NCI-H460 (cell line): ENCODE data around the gene OIT3. TPM values are rescaled to one million over a fixed set of nuclear protein-coding genes. Genes with fewer than 3 reads are reported as not detected.
"Not testable (repeated sequence)": the region's sequence is repeated elsewhere in the genome, so short reads cannot be mapped to it uniquely, and the experiment has no call there.

Source experiments
- DNase-seq: peaks from one replicate; pipeline ENCODE4 v3.0.0-alpha.2; 2016; ENCODE audit warnings: low read depth; ENCODE audit errors: extremely low read depth
- total RNA-seq: library from RNA; depleted of rRNA; stranded (reverse); fragments of >200 nt; shearing (Covaris generic); gene quantifications from 2 replicates; pipeline ENCODE4 v1.2.3, GENCODE V29; 2014

The OIT3 gene
- total RNA-seq, 1 experiment from 2014 or later: not detected

GRCh38 chr10:72899545-72899944 is 6.0 kb downstream of the OIT3 start:
- DNase-seq: no peak

- DNase-seq: not testable (repeated sequence)
These were observed 10.5 kb downstream of the OIT3 start for GRCh38 chr10:72903941-72904446.

GRCh38 chr10:72904806-72905205 is 11.3 kb downstream of the OIT3 start:
- no peak for DNase-seq

- DNase-seq: no peak
These were observed 12.9 kb downstream of the OIT3 start for GRCh38 chr10:72906446-72906845.

- no peak for DNase-seq
These were observed 17.2 kb downstream of the OIT3 start for GRCh38 chr10:72910705-72911104.

GRCh38 chr10:72911758-72912157 is 18.2 kb downstream of the OIT3 start:
- no peak for DNase-seq

GRCh38 chr10:72912736-72913135 is 19.2 kb downstream of the OIT3 start:
- DNase-seq: no peak

GRCh38 chr10:72913287-72913686 is 19.7 kb downstream of the OIT3 start:
- no peak for DNase-seq

GRCh38 chr10:72917201-72917600 is 23.7 kb downstream of the OIT3 start:
- DNase-seq: not testable (repeated sequence)

- DNase-seq: not testable (repeated sequence)
These were observed 24.3 kb downstream of the OIT3 start for GRCh38 chr10:72917803-72918332.

- DNase-seq: no peak
These were observed 24.8 kb downstream of the OIT3 start for GRCh38 chr10:72918352-72918751.

GRCh38 chr10:72921147-72921683 is 27.7 kb downstream of the OIT3 start:
- not testable (repeated sequence) for DNase-seq

GRCh38 chr10:72924351-72924750 is 30.8 kb downstream of the OIT3 start:
- no peak for DNase-seq

- no peak for DNase-seq
These were observed 32.5 kb downstream of the OIT3 start for GRCh38 chr10:72925951-72926465.

GRCh38 chr10:72927485-72927884 is 33.9 kb downstream of the OIT3 start:
- DNase-seq: no peak

- DNase-seq: no peak
These were observed 35.3 kb downstream of the OIT3 start for GRCh38 chr10:72928798-72929197.

- DNase-seq: no peak
These were observed 36.7 kb downstream of the OIT3 start for GRCh38 chr10:72930276-72930675.

- DNase-seq: no peak
These were observed 38.9 kb downstream of the OIT3 start for GRCh38 chr10:72932259-72933015.

- DNase-seq: no peak
These were observed 41.8 kb downstream of the OIT3 start for GRCh38 chr10:72935361-72935760.

GRCh38 chr10:72943498-72944234 is 50.1 kb downstream of the OIT3 start:
- no peak for DNase-seq

- DNase-seq: no peak
These were observed 53.4 kb downstream of the OIT3 start for GRCh38 chr10:72946963-72947362.
